Measurements from ENCODE around the gene RABL2B.

The RABL2B gene

GRCh38 chr22:50726643-50727340 lies 56.6 kb downstream of the RABL2B start:
- Histone ChIP-seq H3K4me3 (ENCODE audit: low read length) (no peak overlapping the region), H3K4me1 (ENCODE audit: control insufficient read depth, insufficient read depth, low read length) (peaks cover 4% of the 10 kb centered on the region), H3K9me3 (ENCODE audit: control insufficient read depth, low read length) (no peaks in the 10 kb centered on the region), H3K27me3 (ENCODE audit: control insufficient read depth, insufficient read depth, low read length) (peaks cover 16% of the 10 kb centered on the region), H3K36me3 (ENCODE audit: control insufficient read depth, insufficient read depth, low read length) (no peaks in the 10 kb centered on the region), H3K9ac (ENCODE audit: low read length) (no peak overlapping the region)

GRCh38 chr22:50725597-50725996 lies 57.8 kb downstream of the RABL2B start:
- peaks cover 21% of the 10 kb centered on the region for H3K27me3 ChIP-seq (ENCODE audit: control insufficient read depth, insufficient read depth, low read length)
- H3K4me3 ChIP-seq (ENCODE audit: low read length): no peak overlapping the region
- no peaks in the 10 kb centered on the region for H3K36me3 ChIP-seq (ENCODE audit: control insufficient read depth, insufficient read depth, low read length)
- H3K9me3 ChIP-seq (ENCODE audit: control insufficient read depth, low read length): no peaks in the 10 kb centered on the region
- no peaks in the 10 kb centered on the region for H3K4me1 ChIP-seq (ENCODE audit: control insufficient read depth, insufficient read depth, low read length)
- no peak overlapping the region for H3K9ac ChIP-seq (ENCODE audit: low read length)

GRCh38 chr22:50724616-50725015 lies 58.8 kb downstream of the RABL2B start:
- no peaks in the 10 kb centered on the region for H3K36me3 ChIP-seq (ENCODE audit: control insufficient read depth, insufficient read depth, low read length)
- H3K4me1 ChIP-seq (ENCODE audit: control insufficient read depth, insufficient read depth, low read length): no peaks in the 10 kb centered on the region

GRCh38 chr22:50723991-50724390 lies 59.4 kb downstream of the RABL2B start:
- H3K9ac ChIP-seq (ENCODE audit: low read length): no peak overlapping the region
- no peaks in the 10 kb centered on the region for H3K4me1 ChIP-seq (ENCODE audit: control insufficient read depth, insufficient read depth, low read length)
- peaks cover 25% of the 10 kb centered on the region for H3K27me3 ChIP-seq (ENCODE audit: control insufficient read depth, insufficient read depth, low read length)
- no peaks in the 10 kb centered on the region for H3K36me3 ChIP-seq (ENCODE audit: control insufficient read depth, insufficient read depth, low read length)
- no peak overlapping the region for H3K4me3 ChIP-seq (ENCODE audit: low read length)
- no peaks in the 10 kb centered on the region for H3K9me3 ChIP-seq (ENCODE audit: control insufficient read depth, low read length)

More at GRCh38 chr22:50724616-50725015, 58.8 kb downstream of the RABL2B start:
- H3K27me3 ChIP-seq (ENCODE audit: control insufficient read depth, insufficient read depth, low read length): peaks cover 20% of the 10 kb centered on the region
- H3K4me3 ChIP-seq (ENCODE audit: low read length): no peak overlapping the region
- H3K9ac ChIP-seq (ENCODE audit: low read length): no peak overlapping the region
- H3K9me3 ChIP-seq (ENCODE audit: control insufficient read depth, low read length): no peaks in the 10 kb centered on the region

- Histone ChIP-seq H3K27me3 (ENCODE audit: control insufficient read depth, insufficient read depth, low read length) (peaks cover 25% of the 10 kb centered on the region), H3K9ac (ENCODE audit: low read length) (no peak overlapping the region), H3K4me3 (ENCODE audit: low read length) (no peak overlapping the region), H3K36me3 (ENCODE audit: control insufficient read depth, insufficient read depth, low read length) (no peaks in the 10 kb centered on the region), H3K4me1 (ENCODE audit: control insufficient read depth, insufficient read depth, low read length) (no peaks in the 10 kb centered on the region), H3K9me3 (ENCODE audit: control insufficient read depth, low read length) (no peaks in the 10 kb centered on the region)
Measured at GRCh38 chr22:50722716-50723428, 60.6 kb downstream of the RABL2B start.

GRCh38 chr22:50722048-50722701 lies 61.3 kb downstream of the RABL2B start:
- H3K4me1 ChIP-seq (ENCODE audit: control insufficient read depth, insufficient read depth, low read length): no peaks in the 10 kb centered on the region
- H3K36me3 ChIP-seq (ENCODE audit: control insufficient read depth, insufficient read depth, low read length): no peaks in the 10 kb centered on the region
- no peaks in the 10 kb centered on the region for H3K9me3 ChIP-seq (ENCODE audit: control insufficient read depth, low read length)
- no peak overlapping the region for H3K4me3 ChIP-seq (ENCODE audit: low read length)
- H3K9ac ChIP-seq (ENCODE audit: low read length): no peak overlapping the region
- H3K27me3 ChIP-seq (ENCODE audit: control insufficient read depth, insufficient read depth, low read length): peaks cover 25% of the 10 kb centered on the region

GRCh38 chr22:50721257-50721844 lies 62.1 kb downstream of the RABL2B start:
- H3K4me3 ChIP-seq (ENCODE audit: low read length): no peak overlapping the region
- no peak overlapping the region for H3K9ac ChIP-seq (ENCODE audit: low read length)
- H3K36me3 ChIP-seq (ENCODE audit: control insufficient read depth, insufficient read depth, low read length): no peaks in the 10 kb centered on the region
- peaks cover 25% of the 10 kb centered on the region for H3K27me3 ChIP-seq (ENCODE audit: control insufficient read depth, insufficient read depth, low read length)
- no peaks in the 10 kb centered on the region for H3K4me1 ChIP-seq (ENCODE audit: control insufficient read depth, insufficient read depth, low read length)
- no peaks in the 10 kb centered on the region for H3K9me3 ChIP-seq (ENCODE audit: control insufficient read depth, low read length)

GRCh38 chr22:50720301-50721256 lies 62.9 kb downstream of the RABL2B start:
- H3K36me3 ChIP-seq (ENCODE audit: control insufficient read depth, insufficient read depth, low read length): no peaks in the 10 kb centered on the region
- no peak overlapping the region for H3K9ac ChIP-seq (ENCODE audit: low read length)
- no peak overlapping the region for H3K4me3 ChIP-seq (ENCODE audit: low read length)
- H3K9me3 ChIP-seq (ENCODE audit: control insufficient read depth, low read length): no peaks in the 10 kb centered on the region
- H3K27me3 ChIP-seq (ENCODE audit: control insufficient read depth, insufficient read depth, low read length): peaks cover 25% of the 10 kb centered on the region
- H3K4me1 ChIP-seq (ENCODE audit: control insufficient read depth, insufficient read depth, low read length): no peaks in the 10 kb centered on the region

- Histone ChIP-seq H3K4me3 (ENCODE audit: low read length) (no peak overlapping the region), H3K9me3 (ENCODE audit: control insufficient read depth, low read length) (no peaks in the 10 kb centered on the region), H3K27me3 (ENCODE audit: control insufficient read depth, insufficient read depth, low read length) (peaks cover 25% of the 10 kb centered on the region), H3K36me3 (ENCODE audit: control insufficient read depth, insufficient read depth, low read length) (no peaks in the 10 kb centered on the region), H3K4me1 (ENCODE audit: control insufficient read depth, insufficient read depth, low read length) (no peaks in the 10 kb centered on the region), H3K9ac (ENCODE audit: low read length) (no peak overlapping the region)
Measured at GRCh38 chr22:50719814-50720300, 63.6 kb downstream of the RABL2B start.

GRCh38 chr22:50718352-50718709 lies 65.1 kb downstream of the RABL2B start:
- Histone ChIP-seq H3K4me1 (ENCODE audit: control insufficient read depth, insufficient read depth, low read length) (peaks cover 5% of the 10 kb centered on the region), H3K4me3 (ENCODE audit: low read length) (no peak overlapping the region), H3K27me3 (ENCODE audit: control insufficient read depth, insufficient read depth, low read length) (peaks cover 25% of the 10 kb centered on the region), H3K9ac (ENCODE audit: low read length) (no peak overlapping the region), H3K36me3 (ENCODE audit: control insufficient read depth, insufficient read depth, low read length) (no peaks in the 10 kb centered on the region), H3K9me3 (ENCODE audit: control insufficient read depth, low read length) (no peaks in the 10 kb centered on the region)

- Histone ChIP-seq H3K36me3 (ENCODE audit: control insufficient read depth, insufficient read depth, low read length) (no peaks in the 10 kb centered on the region), H3K9ac (ENCODE audit: low read length) (no peak overlapping the region), H3K9me3 (ENCODE audit: control insufficient read depth, low read length) (no peaks in the 10 kb centered on the region), H3K27me3 (ENCODE audit: control insufficient read depth, insufficient read depth, low read length) (peaks cover 25% of the 10 kb centered on the region), H3K4me3 (ENCODE audit: low read length) (no peak overlapping the region), H3K4me1 (ENCODE audit: control insufficient read depth, insufficient read depth, low read length) (peaks cover 5% of the 10 kb centered on the region)
Measured at GRCh38 chr22:50717709-50718351, 65.6 kb downstream of the RABL2B start.

Data from mucosa of stomach (tissue), 1 donor.